Muscle layer of colon (tissue), 2 donors: ENCODE data around the gene VOPP1.

ENCODE experiments used
- H3K27ac ChIP-seq: one replicate; pipeline ENCODE4 v1.7.0; 2013; ENCODE audit warnings: low read depth, mild to moderate bottlenecking, low read length, moderate library complexity
- H3K27me3 ChIP-seq, 2 donors: one replicate each; pipeline ENCODE4 v1.7.0; 2013; ENCODE audit warnings: low read length in 2 of 2, mild to moderate bottlenecking in 2 of 2; ENCODE audit not compliant: insufficient read depth in 2 of 2, control insufficient read depth in 1 of 2
- H3K36me3 ChIP-seq: one replicate; pipeline ENCODE4 v1.7.0; 2013; ENCODE audit warnings: mild to moderate bottlenecking, low read length; ENCODE audit not compliant: insufficient read depth
- H3K4me1 ChIP-seq: one replicate; pipeline ENCODE4 v1.7.0; 2013; ENCODE audit warnings: mild to moderate bottlenecking, low read length; ENCODE audit not compliant: insufficient read depth
- H3K4me3 ChIP-seq, 2 donors: one replicate each; pipeline ENCODE4 v1.7.0; 2013; ENCODE audit warnings: low read length in 2 of 2, low read depth in 1 of 2, mild to moderate bottlenecking in 1 of 2, moderate library complexity in 1 of 2
- H3K9ac ChIP-seq: one replicate; pipeline ENCODE4 v1.7.0; 2013; ENCODE audit warnings: low read length
- H3K9me3 ChIP-seq: one replicate; pipeline ENCODE4 v1.7.0; 2013; ENCODE audit warnings: mild to moderate bottlenecking, low read length
- donor health status: abdominal sarcoma.
- donor health status: Adenocarcinoma of cecum.

The VOPP1 gene

DNA sequence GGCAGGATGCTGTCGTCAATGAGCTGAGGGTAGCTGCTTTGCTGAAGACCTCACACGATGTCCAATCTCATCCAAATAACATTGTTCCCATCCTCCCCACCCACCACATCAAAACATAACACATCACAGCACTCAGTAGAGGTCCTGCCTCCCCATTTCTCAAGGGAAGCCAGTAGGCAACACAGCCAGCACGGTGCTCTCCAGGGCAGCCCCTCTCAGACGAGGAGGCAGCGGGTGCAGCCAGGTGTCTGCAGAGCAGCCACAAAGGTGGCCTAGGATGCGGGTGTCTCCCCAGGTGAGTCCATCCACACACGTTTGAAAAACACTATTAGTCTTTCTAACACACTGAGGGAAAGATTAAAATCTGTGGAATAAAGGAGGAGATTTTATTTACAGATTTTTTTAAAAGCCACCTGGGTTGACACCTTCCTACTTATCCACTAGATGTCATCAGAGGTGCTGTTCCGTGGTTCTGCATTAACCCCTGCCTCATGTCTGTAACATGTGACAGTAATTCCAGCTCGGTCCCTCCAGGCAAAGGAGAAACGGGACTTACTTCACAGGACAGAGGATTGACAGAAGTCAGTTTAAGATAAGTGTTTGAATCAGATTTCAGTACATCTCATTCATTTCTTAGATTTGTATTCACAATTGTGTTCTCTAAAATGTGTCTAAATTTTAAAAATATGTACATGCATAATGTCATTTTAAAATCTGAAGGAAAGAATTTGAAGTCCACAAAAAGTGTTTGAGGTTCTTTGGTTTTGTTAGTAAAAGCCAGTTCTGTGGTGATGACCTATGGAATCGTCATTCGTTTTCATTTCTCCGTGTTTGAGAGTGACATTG, 139.1 kb downstream of the VOPP1 start:
- Histone ChIP-seq H3K27me3 (no peaks in the 10 kb centered on the region), H3K9me3 (no peaks in the 10 kb centered on the region), H3K36me3 (peaks cover 4% of the 10 kb centered on the region), H3K4me1 (no peaks in the 10 kb centered on the region), H3K4me3 (no peak overlapping the region), H3K27ac (no peak overlapping the region), H3K9ac (no peak overlapping the region)

DNA sequence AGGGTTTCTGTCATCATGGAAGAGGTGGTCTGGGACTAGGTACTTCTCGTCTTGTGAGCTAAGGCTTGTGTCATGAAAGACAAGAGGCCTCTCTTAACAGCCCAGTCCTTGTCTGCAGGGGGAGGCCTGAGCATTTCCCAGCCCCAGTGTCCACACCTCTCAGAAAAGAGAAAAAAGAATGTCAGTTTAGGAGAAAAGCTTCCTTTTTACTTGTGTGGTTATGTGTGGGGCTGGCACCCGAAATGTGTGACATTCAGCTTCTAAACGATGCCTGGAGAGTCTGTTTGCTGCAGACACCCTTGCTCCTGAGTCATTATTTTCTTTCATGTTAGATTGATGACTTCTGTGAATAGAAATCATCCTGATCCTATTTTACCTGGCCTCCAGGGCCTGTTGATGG, 139.8 kb downstream of the VOPP1 start:
- H3K36me3 ChIP-seq = peaks cover 4% of the 10 kb centered on the region
- no peaks in the 10 kb centered on the region for H3K9me3 ChIP-seq
- H3K27me3 ChIP-seq = no peaks in the 10 kb centered on the region
- H3K9ac ChIP-seq = no peak overlapping the region
- H3K4me3 ChIP-seq = no peak overlapping the region
- no peaks in the 10 kb centered on the region for H3K4me1 ChIP-seq
- H3K27ac ChIP-seq = no peak overlapping the region

DNA sequence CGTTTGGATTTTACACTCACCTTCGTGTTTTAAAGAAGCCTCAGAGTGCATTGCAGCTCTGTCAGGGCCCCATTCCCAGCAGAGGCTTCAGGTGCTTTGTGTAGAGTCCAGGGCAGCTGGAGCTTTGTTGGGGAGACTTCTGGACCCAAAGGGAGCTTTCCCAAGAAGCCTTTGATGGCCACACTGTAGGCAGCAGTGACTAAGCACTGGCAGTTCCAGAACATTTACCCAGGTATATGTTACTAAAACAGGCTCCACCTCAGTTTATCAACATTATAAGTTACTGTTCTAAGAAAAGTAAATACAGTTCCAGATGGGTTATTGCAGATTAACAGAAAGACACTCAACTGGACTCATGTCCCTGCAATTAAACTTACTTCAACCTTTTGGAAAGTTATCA, 140.4 kb downstream of the VOPP1 start:
- no peaks in the 10 kb centered on the region for H3K27me3 ChIP-seq
- H3K4me1 ChIP-seq = no peaks in the 10 kb centered on the region
- no peaks in the 10 kb centered on the region for H3K9me3 ChIP-seq
- H3K27ac ChIP-seq = no peak overlapping the region
- peaks cover 4% of the 10 kb centered on the region for H3K36me3 ChIP-seq
- H3K9ac ChIP-seq = no peak overlapping the region
- no peak overlapping the region for H3K4me3 ChIP-seq

DNA sequence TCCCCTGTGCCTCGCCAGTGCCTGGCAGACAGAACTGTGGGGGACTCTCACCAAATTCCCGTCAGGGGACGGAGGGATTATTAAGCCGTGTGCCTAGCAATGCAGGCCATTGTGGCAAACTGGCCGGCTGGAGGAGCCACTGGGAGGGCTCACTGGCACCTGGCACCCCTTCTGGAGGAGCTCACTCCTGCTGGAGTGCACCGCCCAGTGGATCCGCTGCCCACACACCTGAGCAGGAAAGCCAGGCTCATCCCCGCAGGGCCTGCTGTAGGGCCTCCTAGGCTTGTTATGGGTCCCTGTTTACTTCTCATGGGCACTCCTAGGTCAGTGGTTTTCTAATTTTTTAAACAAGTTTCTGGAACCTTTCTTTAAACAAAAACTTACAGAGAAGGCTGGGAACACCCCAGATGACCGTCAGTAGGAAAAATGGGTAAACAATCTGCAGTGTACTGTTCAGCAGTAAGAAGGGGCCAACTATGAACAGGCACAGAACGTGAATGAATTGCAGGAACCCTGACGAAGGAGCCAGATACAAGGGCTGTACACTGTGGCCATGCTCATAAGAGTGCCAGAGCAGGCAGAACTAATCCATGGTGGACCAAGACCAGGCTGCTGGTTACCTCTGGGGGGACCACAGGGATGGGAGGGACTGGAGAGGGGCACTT, 142.3 kb downstream of the VOPP1 start:
- Histone ChIP-seq H3K9ac (no peak overlapping the region), H3K9me3 (no peaks in the 10 kb centered on the region), H3K4me1 (no peaks in the 10 kb centered on the region), H3K36me3 (peaks cover 20% of the 10 kb centered on the region), H3K4me3 (no peak overlapping the region), H3K27me3 (no peaks in the 10 kb centered on the region), H3K27ac (no peak overlapping the region)

DNA sequence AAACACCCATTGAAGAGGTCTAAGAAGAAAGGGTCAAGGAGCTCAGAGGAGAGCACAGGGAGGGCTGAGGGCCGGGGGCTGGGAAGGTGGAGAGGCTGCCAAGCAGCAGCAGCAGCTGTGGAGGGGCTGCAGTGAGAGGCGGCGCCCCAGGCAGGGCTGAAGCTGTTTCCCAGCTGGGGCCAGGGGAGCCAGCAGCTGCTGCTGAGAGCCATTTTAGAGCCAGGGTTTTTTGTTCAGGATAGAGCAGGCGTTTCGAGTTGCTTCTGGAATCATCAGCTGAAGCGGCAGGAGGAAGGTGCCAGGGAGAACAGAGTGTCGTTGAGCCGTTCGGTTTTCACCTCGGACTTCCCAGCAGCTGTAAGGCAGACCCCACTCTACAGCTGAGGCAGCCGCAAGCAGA, 144.5 kb downstream of the VOPP1 start:
- Histone ChIP-seq H3K36me3 (peaks cover 20% of the 10 kb centered on the region), H3K4me1 (no peaks in the 10 kb centered on the region), H3K4me3 (no peak overlapping the region), H3K9ac (no peak overlapping the region), H3K27me3 (no peaks in the 10 kb centered on the region), H3K27ac (no peak overlapping the region), H3K9me3 (no peaks in the 10 kb centered on the region)

DNA sequence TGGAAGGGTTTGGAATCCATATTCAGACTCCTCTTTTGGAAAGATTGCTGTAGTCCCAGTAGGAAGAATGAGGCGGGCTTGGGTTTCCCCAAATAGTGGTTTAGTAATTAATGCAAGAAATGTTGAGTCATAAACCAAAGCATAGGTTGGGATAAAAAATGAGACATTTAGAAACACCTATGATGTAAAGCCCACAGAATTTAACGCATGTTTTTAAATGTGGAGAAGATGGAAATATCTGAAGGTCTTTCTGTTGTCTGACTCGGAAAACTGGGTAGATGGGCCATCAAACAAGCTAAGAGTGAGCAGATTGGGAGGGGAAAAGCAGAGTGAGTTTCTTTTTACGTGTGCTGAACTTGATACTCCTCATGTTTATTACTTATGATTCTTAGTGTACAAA, 145.0 kb downstream of the VOPP1 start:
- Histone ChIP-seq H3K4me3 (no peak overlapping the region), H3K36me3 (peaks cover 20% of the 10 kb centered on the region), H3K4me1 (no peaks in the 10 kb centered on the region), H3K27me3 (no peaks in the 10 kb centered on the region), H3K9ac (no peak overlapping the region), H3K9me3 (no peaks in the 10 kb centered on the region), H3K27ac (no peak overlapping the region)

DNA sequence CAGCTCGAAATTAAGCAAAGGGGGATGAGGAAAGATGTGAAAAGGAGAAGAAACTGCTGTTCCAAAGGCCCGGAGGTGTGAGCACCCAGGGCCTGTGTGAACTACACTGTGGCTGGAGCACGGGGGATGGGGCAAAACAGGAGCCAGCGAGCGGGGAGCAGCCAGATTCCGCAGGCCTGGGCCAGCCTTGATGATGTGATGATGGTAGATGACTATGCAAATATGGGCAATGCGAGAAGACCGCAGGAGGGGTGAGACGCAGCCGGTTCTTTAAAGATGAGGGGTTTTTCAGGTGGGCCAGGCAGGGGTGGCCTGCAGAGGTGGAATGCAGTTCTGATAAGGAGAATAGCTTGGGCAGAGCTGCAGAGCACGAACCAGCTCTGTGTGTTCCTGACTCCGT, 145.6 kb downstream of the VOPP1 start:
- Histone ChIP-seq H3K9ac (no peak overlapping the region), H3K4me1 (no peaks in the 10 kb centered on the region), H3K4me3 (no peak overlapping the region), H3K27me3 (no peaks in the 10 kb centered on the region), H3K9me3 (no peaks in the 10 kb centered on the region), H3K36me3 (peaks cover 20% of the 10 kb centered on the region), H3K27ac (no peak overlapping the region)

DNA sequence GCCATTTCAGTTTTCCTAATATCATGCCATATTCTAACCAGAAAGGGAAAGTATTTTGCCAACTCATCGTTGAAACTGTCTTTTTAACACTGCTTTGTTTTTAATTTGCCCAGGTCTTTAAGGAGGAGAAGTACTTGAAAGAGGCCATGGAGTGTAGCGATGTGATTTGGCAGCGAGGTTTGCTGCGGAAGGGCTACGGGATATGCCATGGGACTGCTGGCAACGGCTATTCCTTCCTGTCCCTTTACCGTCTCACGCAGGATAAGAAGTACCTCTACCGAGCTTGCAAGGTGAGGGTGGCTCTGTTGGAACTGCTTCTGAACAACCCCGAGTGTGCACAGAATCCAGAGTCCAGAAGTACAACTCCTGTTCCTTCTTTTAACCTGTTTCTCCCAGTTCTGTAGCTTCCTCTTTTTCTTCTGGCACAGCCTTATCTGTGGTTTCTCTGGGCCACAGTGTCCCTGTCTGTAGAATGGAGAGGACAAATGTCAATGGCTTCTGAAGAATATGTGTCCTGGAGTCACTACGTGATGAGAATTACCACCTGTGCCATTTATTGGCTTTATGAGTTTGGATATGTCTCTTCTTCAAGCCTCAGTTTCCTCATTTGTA, 147.1 kb downstream of the VOPP1 start:
- no peak overlapping the region for H3K27ac ChIP-seq
- no peaks in the 10 kb centered on the region for H3K4me1 ChIP-seq
- H3K27me3 ChIP-seq = no peaks in the 10 kb centered on the region
- H3K9ac ChIP-seq = no peak overlapping the region
- peaks cover 15% of the 10 kb centered on the region for H3K36me3 ChIP-seq
- no peak overlapping the region for H3K4me3 ChIP-seq
- H3K9me3 ChIP-seq = no peaks in the 10 kb centered on the region

DNA sequence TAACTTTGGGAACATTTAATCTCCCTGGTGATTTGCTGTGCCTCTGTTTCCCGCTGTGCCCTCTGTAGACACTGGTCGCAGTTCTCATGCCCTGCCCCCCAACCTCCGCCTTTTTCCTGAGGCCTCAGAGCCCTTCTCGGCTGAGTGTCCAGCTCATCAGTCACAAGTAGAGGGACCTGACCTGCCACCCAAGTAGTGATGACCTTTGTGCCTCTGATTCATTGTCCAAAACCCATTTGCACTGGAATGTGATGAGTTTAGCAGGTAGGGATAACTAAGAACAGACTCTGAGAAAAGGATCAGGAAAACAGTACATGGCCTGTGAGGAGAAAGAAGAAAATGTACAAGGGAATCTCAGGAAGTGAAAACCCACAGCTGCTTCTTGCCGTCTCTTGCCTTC, 148.4 kb downstream of the VOPP1 start:
- no peak overlapping the region for H3K9ac ChIP-seq
- no peaks in the 10 kb centered on the region for H3K27me3 ChIP-seq
- H3K9me3 ChIP-seq = no peaks in the 10 kb centered on the region
- no peaks in the 10 kb centered on the region for H3K4me1 ChIP-seq
- peaks cover 15% of the 10 kb centered on the region for H3K36me3 ChIP-seq
- H3K4me3 ChIP-seq = no peak overlapping the region
- no peak overlapping the region for H3K27ac ChIP-seq

DNA sequence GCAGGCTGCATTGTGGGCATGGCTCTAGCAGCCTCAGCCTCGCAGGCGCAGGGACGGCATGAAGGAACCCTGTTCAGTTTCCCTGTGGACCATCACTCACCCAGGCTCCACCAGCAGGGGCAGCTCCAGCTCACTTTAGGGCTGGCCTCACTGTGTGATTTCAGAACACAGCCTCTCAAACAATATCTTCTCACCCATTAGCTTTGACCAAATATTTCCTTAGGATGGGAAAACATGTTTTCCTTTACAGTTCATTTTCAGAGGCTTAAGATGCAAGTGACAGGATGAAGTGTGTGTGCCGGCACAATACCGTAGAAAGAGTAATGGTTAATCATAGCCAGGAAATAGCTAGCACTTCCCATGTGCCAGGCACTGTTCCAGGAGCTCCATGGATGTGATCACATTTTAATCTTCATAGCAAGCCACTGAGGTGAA, 149.0 kb downstream of the VOPP1 start:
- H3K36me3 ChIP-seq = peaks cover 15% of the 10 kb centered on the region
- H3K27ac ChIP-seq = no peak overlapping the region
- H3K4me3 ChIP-seq = no peak overlapping the region
- H3K9ac ChIP-seq = no peak overlapping the region
- no peaks in the 10 kb centered on the region for H3K4me1 ChIP-seq
- no peaks in the 10 kb centered on the region for H3K27me3 ChIP-seq
- H3K9me3 ChIP-seq = no peaks in the 10 kb centered on the region
